ENCODE results near the gene NADK2.
"Not testable (repeated sequence)": the region's sequence is repeated elsewhere in the genome, so short reads cannot be mapped to it uniquely, and the experiment has no call there.

Gene NADK2

DNA sequence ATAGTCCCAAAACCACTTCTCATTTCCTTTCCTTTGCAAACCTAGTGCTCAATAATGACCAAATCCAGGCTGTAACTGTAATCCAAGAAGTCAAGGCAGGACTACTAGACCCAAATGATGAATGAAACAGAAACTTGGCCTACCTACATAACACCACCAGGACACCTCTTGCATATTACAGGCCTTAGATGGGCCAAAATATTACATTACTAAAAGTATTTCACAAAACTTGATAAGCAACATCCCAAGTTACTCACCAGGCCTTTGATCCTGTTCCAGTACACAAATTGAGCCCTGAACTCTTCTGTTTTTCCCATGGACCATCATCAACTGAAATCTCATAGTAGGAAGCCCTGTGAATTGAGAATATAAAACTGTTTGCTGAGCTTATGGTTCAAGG, 34.8 kb downstream of the NADK2 start:
- DNase-seq (ENCODE audit: low read depth): no peak

DNA sequence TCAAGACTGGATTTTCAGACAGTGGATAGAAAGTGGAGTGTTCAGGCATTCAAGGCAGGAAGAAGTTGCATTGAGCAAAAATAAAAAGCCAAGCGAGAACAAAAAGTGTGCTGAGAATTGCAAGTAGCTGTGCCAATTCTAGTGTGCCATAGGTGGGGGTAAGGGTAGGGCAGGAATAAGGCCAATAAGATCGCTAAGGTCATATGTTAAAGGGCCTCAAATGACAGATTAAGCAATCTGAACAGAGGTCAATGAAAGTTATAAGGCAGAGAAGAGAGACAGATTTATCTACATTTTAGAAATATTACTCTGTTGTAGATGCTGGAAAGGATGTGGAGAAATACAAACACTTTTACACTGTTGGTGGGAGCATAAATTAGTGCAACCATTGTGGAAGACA, 36.4 kb downstream of the NADK2 start:
- no peak for DNase-seq (ENCODE audit: low read depth)

DNA sequence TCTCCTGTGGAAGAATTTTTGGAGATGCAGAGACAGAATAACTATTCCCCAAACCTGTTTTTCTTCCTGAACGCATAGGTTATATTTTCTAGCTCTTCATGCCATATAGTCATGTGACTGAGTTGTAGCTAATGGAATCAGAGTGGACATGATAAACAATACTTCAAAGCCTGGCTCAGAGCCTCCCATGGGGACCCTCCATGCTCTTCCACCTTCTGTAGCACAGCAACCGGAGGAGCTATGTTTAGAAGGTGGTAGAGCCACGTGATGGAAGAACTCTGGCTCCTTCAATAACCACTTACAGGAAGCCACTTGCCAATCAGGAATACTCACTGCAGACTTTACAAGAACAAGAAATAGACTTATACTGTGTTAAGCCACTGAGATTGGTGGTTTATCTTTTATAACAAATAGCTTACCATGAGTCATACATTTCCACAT, 39.2 kb downstream of the NADK2 start:
- peak; percentile 35 for DNase-seq (ENCODE audit: low read depth)

- peak; percentile 53 for DNase-seq (ENCODE audit: low read depth)
Observed at GRCh38 chr5:36200513-36200912, 41.2 kb downstream of the NADK2 start.

DNA sequence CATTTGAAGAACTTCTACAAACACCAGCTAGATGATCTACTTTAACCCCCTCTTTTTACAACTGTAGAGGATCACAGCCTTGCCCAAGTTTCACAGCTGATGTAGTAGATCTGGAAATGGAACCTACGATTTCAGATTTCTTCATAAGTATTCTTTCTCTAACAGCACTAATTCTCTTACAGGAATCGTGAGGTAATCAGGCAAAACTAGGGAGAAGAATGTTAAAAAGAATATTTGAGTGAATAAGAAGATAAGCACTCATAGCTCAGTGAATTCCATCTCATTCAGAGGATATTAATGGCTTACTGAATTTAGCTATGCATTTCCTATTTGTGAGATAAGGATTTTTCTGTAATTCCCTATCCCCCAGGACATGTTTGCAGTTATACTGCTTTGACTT, 42.1 kb downstream of the NADK2 start:
- DNase-seq (ENCODE audit: low read depth): peak; percentile 31

- DNase-seq (ENCODE audit: low read depth): not testable (repeated sequence)
Observed at GRCh38 chr5:36198783-36199182, 42.9 kb downstream of the NADK2 start.

DNA sequence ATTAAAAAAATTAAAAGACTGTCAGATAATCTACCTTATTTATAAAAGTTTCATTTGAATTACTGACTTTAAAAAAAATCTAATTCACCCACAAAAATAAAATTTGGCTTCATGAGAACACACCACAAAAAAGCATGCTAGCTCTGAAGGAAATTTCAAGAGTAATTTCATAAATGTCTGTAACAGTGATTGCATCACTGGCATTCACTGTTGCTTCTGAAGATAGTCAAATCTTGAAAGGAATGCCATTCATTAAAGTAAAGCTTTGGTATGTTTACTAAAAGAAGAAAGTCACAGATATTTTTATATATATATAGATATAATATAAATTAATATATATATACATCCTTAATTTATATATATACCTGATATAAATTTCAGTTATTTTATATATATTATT, 43.4 kb downstream of the NADK2 start:
- no peak for DNase-seq (ENCODE audit: low read depth)

GRCh38 chr5:36193746-36194145, 48.0 kb downstream of the NADK2 start:
- DNase-seq (ENCODE audit: low read depth): no peak

DNA sequence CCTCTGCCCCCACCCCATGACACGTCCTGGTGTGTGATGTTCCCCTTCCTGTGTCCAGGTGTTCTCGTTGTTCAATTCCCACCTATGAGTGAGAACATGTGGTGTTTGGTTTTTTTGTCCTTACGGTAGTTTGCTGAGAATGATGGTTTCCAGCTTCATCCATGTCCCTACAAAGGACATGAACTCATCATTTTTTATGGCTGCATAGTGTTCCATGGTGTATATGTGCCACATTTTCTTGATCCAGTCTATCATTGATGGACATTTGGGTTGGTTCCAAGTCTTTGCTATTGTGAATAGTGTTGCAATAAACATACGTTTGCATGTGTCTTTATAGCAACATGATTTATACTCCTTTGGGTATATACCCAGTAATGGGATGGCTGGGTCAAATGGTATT, 57.3 kb downstream of the NADK2 start:
- DNase-seq (ENCODE audit: low read depth): not testable (repeated sequence)

DNA sequence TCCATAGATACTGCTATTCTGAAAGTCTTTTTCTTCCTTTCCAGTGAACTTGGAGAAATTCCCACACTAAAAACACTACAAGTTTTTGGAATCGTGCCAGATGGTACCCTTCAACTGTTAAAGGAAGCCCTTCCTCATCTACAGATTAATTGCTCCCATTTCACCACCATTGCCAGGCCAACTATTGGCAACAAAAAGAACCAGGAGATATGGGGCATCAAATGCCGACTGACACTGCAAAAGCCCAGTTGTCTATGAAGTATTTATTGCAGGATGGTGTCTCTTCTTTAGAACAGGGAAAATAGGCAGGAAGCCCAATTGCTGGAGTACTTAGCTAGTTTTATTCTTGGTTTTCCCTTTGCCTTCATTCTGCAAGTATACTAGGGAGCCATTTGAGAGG, 60.0 kb downstream of the NADK2 start:
- no peak for DNase-seq (ENCODE audit: low read depth)

DNA sequence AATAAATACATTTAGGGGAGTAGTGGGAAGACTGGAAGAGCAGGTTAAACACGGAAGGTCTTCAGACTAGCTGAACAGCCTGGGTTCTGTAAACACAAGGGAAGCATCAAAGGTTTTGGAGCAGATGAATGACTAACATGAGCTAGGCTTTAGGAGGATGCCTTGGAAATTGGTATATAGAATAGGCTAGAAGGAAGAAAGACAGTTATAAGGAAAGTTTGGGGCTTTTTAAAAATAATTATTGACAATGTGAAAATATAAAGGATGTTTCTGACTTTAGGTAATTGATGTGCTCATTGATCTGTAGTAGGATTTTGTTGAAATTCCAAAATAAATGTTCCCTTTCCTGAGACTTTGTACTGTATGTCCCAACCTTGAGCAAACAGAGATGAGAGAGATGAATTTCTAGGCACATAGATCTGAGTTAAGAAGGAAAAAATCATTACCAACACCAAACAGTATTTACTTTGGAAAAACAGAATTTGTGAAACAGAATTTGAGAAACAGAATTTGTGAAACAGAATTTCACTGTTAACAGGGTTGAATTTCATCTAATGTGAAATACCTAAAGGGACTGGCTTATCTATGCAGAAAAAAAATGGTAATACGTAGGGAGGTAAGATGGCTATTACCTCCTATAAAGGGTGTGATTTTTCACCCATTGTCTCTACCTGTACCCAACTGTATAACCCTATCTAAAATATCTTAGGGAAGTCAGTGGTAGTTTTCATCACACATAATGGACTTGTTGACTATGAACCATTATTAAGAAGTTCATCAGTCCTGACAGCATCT, 61.0 kb downstream of the NADK2 start:
- DNase-seq (ENCODE audit: low read depth): no peak

- no peak for DNase-seq (ENCODE audit: low read depth)
Observed at GRCh38 chr5:36179950-36180349, 61.8 kb downstream of the NADK2 start.

- DNase-seq (ENCODE audit: low read depth): no peak
Observed at GRCh38 chr5:36178524-36178890, 63.2 kb downstream of the NADK2 start.

- DNase-seq (ENCODE audit: low read depth): peak; percentile 17
Observed at GRCh38 chr5:36177715-36178523, 63.8 kb downstream of the NADK2 start.

GRCh38 chr5:36177154-36177553, 64.6 kb downstream of the NADK2 start:
- no peak for DNase-seq (ENCODE audit: low read depth)

GRCh38 chr5:36175043-36175442, 66.7 kb downstream of the NADK2 start:
- DNase-seq (ENCODE audit: low read depth): no peak

DNA sequence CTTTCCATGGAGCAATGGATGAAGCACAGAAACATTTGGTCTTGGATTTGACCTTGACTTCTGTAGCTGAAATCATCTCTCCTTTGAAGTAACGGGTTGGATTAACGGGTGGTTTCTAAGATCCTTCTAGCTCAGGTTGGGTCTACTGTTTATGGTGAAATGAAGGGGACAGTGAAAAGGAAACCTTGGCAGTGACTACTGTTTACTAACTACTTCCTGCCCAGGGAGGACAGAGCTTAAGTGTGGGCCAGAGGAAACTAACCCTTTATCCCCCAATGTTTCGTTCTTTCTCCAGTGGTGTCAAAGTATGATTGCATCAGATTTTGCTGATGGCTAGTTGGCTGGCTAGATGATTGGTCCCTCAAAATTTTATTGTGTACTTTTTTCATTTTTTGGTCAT, 67.6 kb downstream of the NADK2 start:
- no peak for DNase-seq (ENCODE audit: low read depth)

- DNase-seq (ENCODE audit: low read depth): no peak
Observed at GRCh38 chr5:36173426-36173825, 68.3 kb downstream of the NADK2 start.

- DNase-seq (ENCODE audit: low read depth): no peak
Observed at GRCh38 chr5:36172599-36172998, 69.1 kb downstream of the NADK2 start.

DNA sequence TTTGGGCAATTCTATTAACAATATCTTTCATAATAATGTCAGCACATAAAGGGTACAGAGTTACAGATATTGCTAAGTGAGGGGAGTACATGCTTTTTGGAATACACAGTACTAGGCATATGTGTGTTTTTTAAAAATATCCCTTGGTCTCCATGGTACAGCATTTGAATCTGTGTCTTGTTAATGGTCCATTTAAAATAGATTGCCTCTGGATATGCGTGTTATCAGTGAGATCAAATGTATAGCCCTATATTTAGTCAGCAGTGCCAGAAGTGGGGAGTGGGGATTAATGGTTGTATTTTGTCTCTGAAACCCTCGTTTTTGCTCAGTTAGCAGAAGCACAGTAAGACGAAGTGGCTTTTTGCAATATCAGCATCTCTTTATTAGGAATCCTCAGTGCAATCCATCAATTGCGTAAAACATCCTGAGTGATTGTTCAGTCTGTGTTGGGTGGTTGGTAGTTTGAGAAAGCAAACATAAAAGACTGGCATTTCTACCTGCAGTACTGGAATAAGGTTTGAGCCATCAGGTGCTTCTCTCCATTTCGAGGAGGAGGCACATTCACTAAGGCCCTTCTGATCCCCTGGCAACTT, 70.8 kb downstream of the NADK2 start:
- no peak for DNase-seq (ENCODE audit: low read depth)

- no peak for DNase-seq (ENCODE audit: low read depth)
Observed at GRCh38 chr5:36168737-36169136, 73.0 kb downstream of the NADK2 start.

GRCh38 chr5:36164461-36164860, 77.3 kb downstream of the NADK2 start:
- DNase-seq (ENCODE audit: low read depth): no peak

Data from non-pigmented ciliary epithelial cell (primary cell).